A549 (cell line): Measurements from ENCODE around the gene APOOL. TPM values are rescaled to one million over a fixed set of nuclear protein-coding genes. Genes with fewer than 3 reads are reported as not detected.

Experiments used
- ATAC-seq, 2 experiments: fragments of 200-7000 bp in 1 of 2; fragments of >200 bp in 1 of 2; cut with Nextera tagmentation in 1 of 2; cut with Tn5 transposase in 1 of 2; 3 replicates each; pipeline versions ENCODE4 v1.8.0 to v1.9.1; 2018 to 2020; ENCODE audit warnings: mild to moderate bottlenecking in 1 of 2, moderate library complexity in 1 of 2
- CTCF ChIA-PET: fragments of 300-600 bp; sonication (Branson Sonifier 250); formaldehyde crosslinking; extraction: SDS; loops from one replicate; lab custom pipeline; 2021; ENCODE audit warnings: antibody characterized with exemption, inconsistent platforms; lab: Yijun Ruan, JAX
- POLR2A ChIA-PET: fragments of 350-600 bp; formaldehyde crosslinking; extraction: SDS; loops from one replicate; lab custom pipeline; 2021; ENCODE audit warnings: antibody characterized with exemption, inconsistent platforms; lab: Yijun Ruan, JAX
- DNase-seq, 2 experiments: peaks; one replicate each; pipeline versions ENCODE4 v3.0.0 to v3.0.0-alpha.2; 2011 to 2016; ENCODE audit warnings: low read depth in 1 of 2, low spot score in 1 of 2
- FAIRE-seq: peaks from 2 replicates; lab custom pipeline; 2011; peaks lifted over from hg19 to GRCh38; lab: Jason Lieb, UNC
- H3K27ac ChIP-seq, 2 experiments: fragments of >200 bp; sonication (Bioruptor Twin); formaldehyde crosslinking; 3 replicates each; pipeline ENCODE4 v1.5.1; 2016 to 2017
- H3K4me1 ChIP-seq: fragments of >200 bp; sonication (Bioruptor Twin); formaldehyde crosslinking; 3 replicates; pipeline ENCODE4 v1.6.1; 2016
- H3K4me2 ChIP-seq: fragments of >200 bp; sonication (Bioruptor Twin); formaldehyde crosslinking; 3 replicates; pipeline ENCODE4 v1.6.1; 2016
- H3K4me3 ChIP-seq: fragments of >200 bp; sonication (Bioruptor Twin); formaldehyde crosslinking; 3 replicates; pipeline ENCODE4 v1.5.1; 2016
- H3K9me3 ChIP-seq: fragments of >200 bp; sonication (Bioruptor Twin); formaldehyde crosslinking; 3 replicates; pipeline ENCODE4 v1.6.1; 2016
- CBX8 ChIP-seq: fragments of 200-600 bp; sonication (generic); IDR thresholded peaks from 2 replicates; pipeline ENCODE4 v1.6.1; 2016
- CTCF ChIP-seq: fragments of >200 bp; sonication (Bioruptor Twin); formaldehyde crosslinking; IDR thresholded peaks from 3 replicates; pipeline ENCODE4 v1.5.1; 2016
- E2F6 ChIP-seq: IDR thresholded peaks from 2 replicates; pipeline ENCODE4 v1.6.1; 2012; ENCODE audit warnings: low read depth, borderline replicate concordance
- EHF ChIP-seq: fragments of 250-450 bp; sonication (Bioruptor Pico); IDR thresholded peaks from 2 replicates; pipeline ENCODE4 v1.5.0; 2020; ENCODE audit warnings: mild to moderate bottlenecking
- EP300 ChIP-seq, 2 experiments: fragments of >200 bp; sonication (Bioruptor Twin); formaldehyde crosslinking; IDR thresholded peaks; 2 replicates in 1 of 2; 3 replicates in 1 of 2; pipeline ENCODE4 v1.6.1; 2016 to 2017
- FOSL2 ChIP-seq, 2 experiments: fragments of 450-650 bp in 1 of 2; fragments of >200 bp in 1 of 2; sonication (Bioruptor Twin) in 1 of 2; formaldehyde crosslinking; IDR thresholded peaks; 2 replicates each; pipeline versions ENCODE4 v1.5.0 to v1.6.1; 2016 to 2020; ENCODE audit warnings: mild to moderate bottlenecking in 1 of 2, moderate library complexity in 1 of 2
- FOXS1 ChIP-seq: fragments of 250-450 bp; sonication (Bioruptor Pico); IDR thresholded peaks from 2 replicates; pipeline ENCODE4 v1.5.0; 2020; ENCODE audit warnings: mild to moderate bottlenecking, moderate library complexity
- GATA3 ChIP-seq: IDR thresholded peaks from 2 replicates; pipeline ENCODE4 v1.6.1; 2012; ENCODE audit warnings: borderline replicate concordance
- HDAC2 ChIP-seq: fragments of 200-600 bp; sonication (generic); IDR thresholded peaks from 2 replicates; pipeline ENCODE4 v1.6.1; 2016
- MAFK ChIP-seq: fragments of 450-650 bp; IDR thresholded peaks from 2 replicates; pipeline ENCODE4 v1.6.1; 2014; ENCODE audit not compliant: partially characterized antibody
- MAX ChIP-seq: IDR thresholded peaks from 2 replicates; pipeline ENCODE4 v1.6.1; 2012
- MYC ChIP-seq: IDR thresholded peaks from 2 replicates; pipeline ENCODE4 v1.6.1; 2012; ENCODE audit warnings: mild to moderate bottlenecking, inconsistent platforms, low read length, improper control_type of control experiment, borderline replicate concordance
- NPAS2 ChIP-seq: fragments of 250-450 bp; sonication (Bioruptor Pico); IDR thresholded peaks from 2 replicates; pipeline ENCODE4 v1.8.0; 2022; ENCODE audit warnings: mild to moderate bottlenecking, moderate library complexity, borderline replicate concordance
- PHF8 ChIP-seq: fragments of 200-600 bp; sonication (generic); IDR thresholded peaks from 2 replicates; pipeline ENCODE4 v1.6.1; 2016; ENCODE audit warnings: low read depth, mild to moderate bottlenecking, antibody characterized with exemption, moderate library complexity, borderline replicate concordance
- RAD21 ChIP-seq, 2 experiments: fragments of >200 bp in 1 of 2; sonication (Bioruptor Twin) in 1 of 2; formaldehyde crosslinking in 1 of 2; IDR thresholded peaks in 1 of 2; conservative IDR thresholded peaks in 1 of 2; 2 replicates in 1 of 2; 3 replicates in 1 of 2; pipeline ENCODE4 v1.6.1; 2012 to 2018; ENCODE audit warnings: inconsistent platforms in 1 of 2
- RARB ChIP-seq: fragments of 250-450 bp; sonication (Bioruptor Pico); IDR thresholded peaks from 2 replicates; pipeline ENCODE4 v1.8.0; 2021; ENCODE audit warnings: mild to moderate bottlenecking, moderate library complexity
- RFX5 ChIP-seq: fragments of 450-650 bp; IDR thresholded peaks from 2 replicates; pipeline ENCODE4 v1.7.1; 2014; ENCODE audit warnings: antibody characterized with exemption, mild to moderate bottlenecking, moderate library complexity
- RNF2 ChIP-seq: fragments of 200-600 bp; sonication (generic); IDR thresholded peaks from 2 replicates; pipeline ENCODE4 v1.6.1; 2016; ENCODE audit warnings: low read depth, mild to moderate bottlenecking, antibody characterized with exemption, moderate library complexity, borderline replicate concordance
- SMC3 ChIP-seq: fragments of >200 bp; sonication (Bioruptor Twin); formaldehyde crosslinking; IDR thresholded peaks from 3 replicates; pipeline ENCODE4 v1.6.1; 2018; ENCODE audit warnings: inconsistent platforms
- SREBF2 ChIP-seq: fragments of 450-650 bp; IDR thresholded peaks from 2 replicates; pipeline ENCODE4 v1.6.1; 2014; ENCODE audit warnings: mild to moderate bottlenecking, moderate library complexity
- TP53 ChIP-seq: fragments of 250-450 bp; sonication (Bioruptor Pico); IDR thresholded peaks from 2 replicates; pipeline ENCODE4 v1.5.0; 2021; ENCODE audit warnings: mild to moderate bottlenecking, moderate library complexity
- ZC3H11A ChIP-seq: fragments of 450-650 bp; IDR thresholded peaks from 2 replicates; pipeline ENCODE4 v1.6.1; 2014; ENCODE audit warnings: antibody characterized with exemption, mild to moderate bottlenecking
- ZSCAN20 ChIP-seq: fragments of 250-450 bp; sonication (Bioruptor Pico); IDR thresholded peaks from 2 replicates; pipeline ENCODE4 v1.8.0; 2022; ENCODE audit warnings: mild to moderate bottlenecking, moderate library complexity
- WGBS: methylation state at CpG from one replicate; pipeline ENCODE4 v1.1.6; 2017; ENCODE audit errors: missing lambda C conversion rate; 5-methylcytosine and 5-hydroxymethylcytosine counted together
- polyA plus RNA-seq, 4 experiments: library from polyadenylated mRNA; depleted of rRNA in 3 of 4; stranded (reverse); fragments of >200 nt; fragmentation: RNase III in 1 of 4; extraction: RNeasy Plus Mini Kit Qiagen cat#74134 plus additional on column Dnase treatment in 1 of 4; gene quantifications; 2 replicates in 3 of 4; 3 replicates in 1 of 4; pipeline ENCODE4 v1.2.3, GENCODE V29; 2011 to 2017
- TF ChIP-seq, protein P1 (sequence below): fragments of 150-350 bp; IDR thresholded peaks from 2 replicates; pipeline ENCODE4 v1.6.1; 2014; ENCODE audit warnings: low read depth, mild to moderate bottlenecking, low read length
- TF ChIP-seq, protein P2 (sequence below): fragments of 450-650 bp; IDR thresholded peaks from 2 replicates; pipeline ENCODE4 v1.6.1; 2014; ENCODE audit warnings: antibody characterized with exemption
- TF ChIP-seq, protein P3 (sequence below): IDR thresholded peaks from 2 replicates; pipeline ENCODE4 v1.6.1; 2012
- TF ChIP-seq, protein P4 (sequence below): fragments of 250-450 bp; sonication (Bioruptor Pico); IDR thresholded peaks from 2 replicates; pipeline ENCODE4 v1.5.0; 2020; ENCODE audit warnings: low read depth, mild to moderate bottlenecking, moderate library complexity

The APOOL gene
- polyA plus RNA-seq, 2 of the 4 experiments (the other 2 are of a cell fraction), result 10.3 to 10.7 TPM

GRCh38 chrX:85115252-85115651 is 111.6 kb downstream of the APOOL start:
- H3K9me3 ChIP-seq, result no peaks in the 10 kb centered on the region
- CTCF ChIA-PET, result no interaction called here
- WGBS, result 8% methylated on average over 1 of the region's 1 CpG
- no peak for TF ChIP-seq EP300 (IDR thresholded peaks at IDR 0.05)
- TF ChIP-seq RFX5, result no peak
- TF ChIP-seq TP53, result no peak
- no peak for TF ChIP-seq MAX
- TF ChIP-seq, protein P1, sequence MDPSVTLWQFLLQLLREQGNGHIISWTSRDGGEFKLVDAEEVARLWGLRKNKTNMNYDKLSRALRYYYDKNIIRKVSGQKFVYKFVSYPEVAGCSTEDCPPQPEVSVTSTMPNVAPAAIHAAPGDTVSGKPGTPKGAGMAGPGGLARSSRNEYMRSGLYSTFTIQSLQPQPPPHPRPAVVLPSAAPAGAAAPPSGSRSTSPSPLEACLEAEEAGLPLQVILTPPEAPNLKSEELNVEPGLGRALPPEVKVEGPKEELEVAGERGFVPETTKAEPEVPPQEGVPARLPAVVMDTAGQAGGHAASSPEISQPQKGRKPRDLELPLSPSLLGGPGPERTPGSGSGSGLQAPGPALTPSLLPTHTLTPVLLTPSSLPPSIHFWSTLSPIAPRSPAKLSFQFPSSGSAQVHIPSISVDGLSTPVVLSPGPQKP, result no peak
- TF ChIP-seq, protein P2, sequence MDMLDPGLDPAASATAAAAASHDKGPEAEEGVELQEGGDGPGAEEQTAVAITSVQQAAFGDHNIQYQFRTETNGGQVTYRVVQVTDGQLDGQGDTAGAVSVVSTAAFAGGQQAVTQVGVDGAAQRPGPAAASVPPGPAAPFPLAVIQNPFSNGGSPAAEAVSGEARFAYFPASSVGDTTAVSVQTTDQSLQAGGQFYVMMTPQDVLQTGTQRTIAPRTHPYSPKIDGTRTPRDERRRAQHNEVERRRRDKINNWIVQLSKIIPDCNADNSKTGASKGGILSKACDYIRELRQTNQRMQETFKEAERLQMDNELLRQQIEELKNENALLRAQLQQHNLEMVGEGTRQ, result no peak
- TF ChIP-seq NPAS2 (CRISPR knock-in tag), result no peak
- TF ChIP-seq E2F6, result no peak
- TF ChIP-seq HDAC2, result no peak
- no peak for TF ChIP-seq EHF (CRISPR knock-in tag)
- H3K4me2 ChIP-seq, result no peak overlapping the region
- POLR2A ChIA-PET, result no interaction called here
- DNase-seq (no peak), ATAC-seq (no peak), FAIRE-seq (no peak)
- no peak overlapping the region for H3K27ac ChIP-seq
- no peaks in the 10 kb centered on the region for H3K4me1 ChIP-seq
- no peak overlapping the region for H3K4me3 ChIP-seq

DNA sequence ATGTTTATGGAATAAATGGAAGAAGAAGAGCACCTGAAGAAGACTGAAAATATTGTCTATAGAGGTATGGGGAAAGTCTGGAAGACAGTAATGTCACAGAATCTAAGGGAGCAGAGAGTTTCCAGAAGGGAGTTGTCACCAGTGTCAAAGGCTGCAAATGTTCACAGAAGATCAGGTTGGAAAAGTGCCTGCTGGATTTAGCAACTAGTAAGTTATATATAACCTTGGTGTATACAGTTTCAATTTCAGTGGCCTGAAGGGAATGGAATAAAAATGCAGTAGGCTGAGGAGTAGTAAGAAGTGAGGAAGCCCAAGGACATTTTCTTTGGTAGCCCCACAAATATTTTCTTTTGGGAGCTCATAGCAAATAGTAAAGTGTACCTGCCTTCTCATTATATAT is 132.7 kb downstream of the APOOL start:
- ChIA-PET POLR2A (no interaction called here), CTCF (interaction anchor here (1.2 kb wide), 1 partner anchor 162 kb away, joined by 3 read pairs; no protein-coding TSS in a partner anchor)
- DNase-seq (no peak), FAIRE-seq (no peak), ATAC-seq (no peak)
- no peak overlapping the region for H3K4me2 ChIP-seq
- no peak overlapping the region for H3K4me3 ChIP-seq
- TF ChIP-seq ZSCAN20 (CRISPR knock-in tag), result no peak
- no peak for TF ChIP-seq RNF2
- TF ChIP-seq SREBF2, result no peak
- no peak for TF ChIP-seq RAD21 (conservative IDR thresholded peaks at IDR 0.05 in 1 of 2, IDR thresholded peaks at IDR 0.05 in 1 of 2)
- TF ChIP-seq TP53, result no peak
- no peak for TF ChIP-seq FOSL2 (IDR thresholded peaks at IDR 0.05)
- TF ChIP-seq FOSL2 (CRISPR knock-in tag; IDR thresholded peaks at IDR 0.05), result no peak
- TF ChIP-seq NPAS2 (CRISPR knock-in tag), result no peak
- TF ChIP-seq, protein P3, sequence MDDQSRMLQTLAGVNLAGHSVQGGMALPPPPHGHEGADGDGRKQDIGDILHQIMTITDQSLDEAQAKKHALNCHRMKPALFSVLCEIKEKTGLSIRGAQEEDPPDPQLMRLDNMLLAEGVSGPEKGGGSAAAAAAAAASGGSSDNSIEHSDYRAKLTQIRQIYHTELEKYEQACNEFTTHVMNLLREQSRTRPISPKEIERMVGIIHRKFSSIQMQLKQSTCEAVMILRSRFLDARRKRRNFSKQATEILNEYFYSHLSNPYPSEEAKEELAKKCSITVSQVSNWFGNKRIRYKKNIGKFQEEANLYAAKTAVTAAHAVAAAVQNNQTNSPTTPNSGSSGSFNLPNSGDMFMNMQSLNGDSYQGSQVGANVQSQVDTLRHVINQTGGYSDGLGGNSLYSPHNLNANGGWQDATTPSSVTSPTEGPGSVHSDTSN, result no peak
- TF ChIP-seq EP300 (IDR thresholded peaks at IDR 0.05), result no peak
- no peak for TF ChIP-seq MAFK
- no peak for TF ChIP-seq MYC
- no peak overlapping the region for H3K27ac ChIP-seq
- no peaks in the 10 kb centered on the region for H3K9me3 ChIP-seq
- H3K4me1 ChIP-seq, result no peaks in the 10 kb centered on the region

- Histone ChIP-seq H3K27ac (no peak overlapping the region), H3K9me3 (no peaks in the 10 kb centered on the region), H3K4me1 (no peaks in the 10 kb centered on the region), H3K4me3 (no peak overlapping the region), H3K4me2 (no peak overlapping the region)
- POLR2A ChIA-PET, result no interaction called here
- no peak for ATAC-seq
- CTCF ChIA-PET, result no interaction called here
- no peak for DNase-seq
- 18% methylated on average over 1 of the region's 1 CpG for WGBS
- no peak for FAIRE-seq
- TF ChIP-seq PHF8 (no peak), RARB (no peak), CBX8 (no peak), FOXS1 (CRISPR knock-in tag) (no peak), ZSCAN20 (CRISPR knock-in tag) (no peak), MAFK (no peak), SMC3 (no peak), ZC3H11A (no peak), GATA3 (no peak), CTCF (no peak), MYC (no peak)
- TF ChIP-seq, protein P4, sequence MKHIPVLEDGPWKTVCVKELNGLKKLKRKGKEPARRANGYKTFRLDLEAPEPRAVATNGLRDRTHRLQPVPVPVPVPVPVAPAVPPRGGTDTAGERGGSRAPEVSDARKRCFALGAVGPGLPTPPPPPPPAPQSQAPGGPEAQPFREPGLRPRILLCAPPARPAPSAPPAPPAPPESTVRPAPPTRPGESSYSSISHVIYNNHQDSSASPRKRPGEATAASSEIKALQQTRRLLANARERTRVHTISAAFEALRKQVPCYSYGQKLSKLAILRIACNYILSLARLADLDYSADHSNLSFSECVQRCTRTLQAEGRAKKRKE (CRISPR knock-in tag), result no peak
- TF ChIP-seq, protein P1, result no peak
These were observed 135.7 kb downstream of the APOOL start for GRCh38 chrX:85139422-85139821.
